BLaER1 (cell line): ENCODE measurements around the gene YAE1.

Experiments
- H3K27ac ChIP-seq: shearing (Covaris generic); formaldehyde crosslinking; 2 replicates; pipeline ENCODE4 v1.8.1; 2022
- H3K27me3 ChIP-seq: shearing (Covaris generic); formaldehyde crosslinking; 2 replicates; pipeline ENCODE4 v1.8.1; 2022
- H3K36me3 ChIP-seq: shearing (Covaris generic); formaldehyde crosslinking; 2 replicates; pipeline ENCODE4 v1.8.1; 2022
- H3K4me1 ChIP-seq: shearing (Covaris generic); formaldehyde crosslinking; 2 replicates; pipeline ENCODE4 v1.8.1; 2022
- H3K4me2 ChIP-seq: shearing (Covaris generic); formaldehyde crosslinking; 2 replicates; pipeline ENCODE4 v1.8.1; 2022
- H3K4me3 ChIP-seq: shearing (Covaris generic); formaldehyde crosslinking; 2 replicates; pipeline ENCODE4 v1.8.1; 2022
- H3K9ac ChIP-seq: shearing (Covaris generic); formaldehyde crosslinking; 2 replicates; pipeline ENCODE4 v1.8.1; 2022
- H3K9me3 ChIP-seq: shearing (Covaris generic); formaldehyde crosslinking; 2 replicates; pipeline ENCODE4 v1.8.1; 2022
- H4K20me1 ChIP-seq: shearing (Covaris generic); formaldehyde crosslinking; 2 replicates; pipeline ENCODE4 v1.8.1; 2022
- Cebpa-rat ChIP-seq: shearing (Covaris generic); IDR thresholded peaks from 2 replicates; pipeline ENCODE4 v1.8.1; 2022

Gene YAE1

DNA sequence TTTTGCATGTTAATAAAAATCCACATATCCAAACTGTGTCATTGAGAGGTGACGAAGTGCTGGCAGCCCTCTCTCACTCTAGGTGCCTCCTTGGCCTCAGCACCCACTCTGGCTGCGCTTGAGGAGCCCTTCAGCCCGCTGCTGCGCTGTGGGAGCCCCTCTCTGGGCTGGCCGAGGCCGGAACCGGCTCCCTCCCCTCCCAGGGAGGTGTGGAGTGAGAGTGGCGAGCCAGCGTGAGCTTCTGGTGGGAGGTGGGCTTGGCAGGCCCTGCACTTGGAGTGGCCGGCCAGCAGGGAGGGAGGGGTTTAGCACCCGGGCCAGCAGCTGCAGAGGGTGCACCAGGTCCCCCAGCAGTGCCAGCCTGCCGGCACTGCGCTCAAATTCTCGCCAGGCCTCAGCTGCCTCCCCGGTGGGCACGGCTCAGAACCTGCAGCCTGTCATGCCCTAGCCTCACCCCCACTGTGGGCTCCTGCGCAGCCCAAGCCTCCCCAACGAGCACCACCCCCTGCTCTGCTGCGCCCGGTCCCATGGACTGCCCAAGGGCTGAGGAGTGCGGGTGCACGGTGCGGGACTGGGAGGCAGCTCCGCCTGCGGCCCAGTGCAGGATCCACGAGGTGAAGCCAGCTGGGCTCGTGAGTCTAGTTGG, 11.1 kb downstream of the YAE1 start:
- no peaks in the 10 kb centered on the region for H4K20me1 ChIP-seq
- H3K4me1 ChIP-seq = no peaks in the 10 kb centered on the region
- no peak overlapping the region for H3K4me2 ChIP-seq
- H3K36me3 ChIP-seq = peaks cover 49% of the 10 kb centered on the region
- no peak overlapping the region for H3K9ac ChIP-seq
- H3K9me3 ChIP-seq = peaks cover 6% of the 10 kb centered on the region; the same call in 1 of the 2 replicates
- H3K27me3 ChIP-seq = no peaks in the 10 kb centered on the region
- TF ChIP-seq Cebpa-rat = no peak
- no peak overlapping the region for H3K4me3 ChIP-seq
- no peak overlapping the region for H3K27ac ChIP-seq

DNA sequence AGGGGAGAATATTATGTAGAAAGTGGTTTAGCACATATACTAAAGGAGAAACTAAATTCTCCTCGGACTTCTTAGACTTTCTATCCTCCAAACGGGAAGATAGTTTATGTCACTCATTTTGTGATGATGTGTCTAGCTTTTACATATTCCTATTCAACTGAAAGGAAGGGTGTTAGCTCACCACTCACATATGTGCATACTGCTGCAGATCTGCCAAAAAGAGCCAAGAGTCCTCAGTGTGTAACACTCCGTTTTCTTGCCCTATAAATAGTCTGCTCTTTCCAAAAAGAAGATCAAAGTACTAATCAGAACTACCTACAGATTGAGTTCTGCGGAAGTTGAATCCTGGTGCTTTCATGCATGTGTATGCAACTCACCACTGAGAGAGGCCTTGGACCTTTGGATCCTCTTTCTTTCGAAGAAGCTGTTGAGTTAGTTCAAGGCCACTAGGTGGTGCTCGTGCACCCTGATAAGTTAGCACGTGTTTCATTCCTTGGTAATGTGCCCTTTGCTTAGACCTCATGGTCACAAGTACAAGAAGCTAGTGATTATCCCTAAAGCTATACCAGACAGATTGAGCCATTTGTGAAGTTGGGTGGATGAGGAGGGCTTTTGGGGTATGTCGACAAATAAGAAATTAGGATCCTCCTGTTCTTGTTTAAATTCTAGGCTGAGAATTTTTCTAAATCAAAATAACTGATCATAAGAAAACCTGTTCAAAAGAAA, 14.1 kb downstream of the YAE1 start:
- H3K9me3 ChIP-seq = peaks cover 6% of the 10 kb centered on the region; the same call in 1 of the 2 replicates
- H4K20me1 ChIP-seq = no peaks in the 10 kb centered on the region
- no peak overlapping the region for H3K27ac ChIP-seq
- H3K4me2 ChIP-seq = no peak overlapping the region
- H3K9ac ChIP-seq = no peak overlapping the region
- no peak overlapping the region for H3K4me3 ChIP-seq
- no peaks in the 10 kb centered on the region for H3K4me1 ChIP-seq
- no peaks in the 10 kb centered on the region for H3K27me3 ChIP-seq
- peaks cover 24% of the 10 kb centered on the region for H3K36me3 ChIP-seq
- no peak for TF ChIP-seq Cebpa-rat

DNA sequence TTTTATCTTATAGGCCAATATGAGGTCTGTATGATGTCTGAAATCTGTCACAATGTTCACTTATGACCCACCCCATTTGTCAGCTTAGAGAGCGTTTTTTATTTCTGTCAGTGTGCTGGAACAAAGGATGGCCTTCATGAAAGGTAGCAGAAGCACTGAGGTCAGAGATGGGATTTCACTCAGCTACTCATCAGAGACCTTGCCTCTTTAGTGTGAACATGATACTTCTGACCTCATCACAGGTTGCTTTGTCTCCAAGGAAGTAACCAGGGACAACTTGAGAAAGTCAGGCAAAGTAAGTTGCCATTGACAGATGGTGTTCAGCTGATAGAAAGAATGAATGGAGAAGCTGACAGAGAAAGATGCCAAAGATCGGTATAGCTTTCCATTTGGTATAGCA, 16.3 kb downstream of the YAE1 start:
- H4K20me1 ChIP-seq = no peaks in the 10 kb centered on the region

DNA sequence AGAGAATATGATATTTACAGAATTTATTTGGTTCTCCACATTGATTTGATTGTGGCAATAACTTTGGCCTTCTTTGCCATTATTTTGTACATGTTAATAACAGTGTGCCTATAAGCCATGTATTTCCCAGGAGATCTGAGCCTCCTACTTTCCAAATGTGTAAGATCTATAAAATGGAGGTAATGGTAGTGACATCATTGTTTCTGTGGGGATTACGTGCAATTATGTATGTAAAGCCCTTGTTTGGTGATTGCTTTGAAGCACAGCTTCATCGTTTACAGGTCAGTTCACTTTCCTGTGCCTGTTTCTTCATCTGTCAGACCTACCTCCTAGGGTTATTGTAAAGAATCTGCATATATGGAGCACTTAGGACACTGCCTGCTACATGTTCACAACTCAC, 17.3 kb downstream of the YAE1 start:
- H3K4me1 ChIP-seq = no peaks in the 10 kb centered on the region
- H4K20me1 ChIP-seq = no peaks in the 10 kb centered on the region
- no peak overlapping the region for H3K4me2 ChIP-seq
- peaks cover 1% of the 10 kb centered on the region; the same call in 1 of the 2 replicates for H3K36me3 ChIP-seq
- H3K9me3 ChIP-seq = no peaks in the 10 kb centered on the region
- no peak overlapping the region for H3K4me3 ChIP-seq
- no peak for TF ChIP-seq Cebpa-rat
- H3K27me3 ChIP-seq = no peaks in the 10 kb centered on the region
- H3K27ac ChIP-seq = no peak overlapping the region
- no peak overlapping the region for H3K9ac ChIP-seq

More for the DNA sequence above, 16.3 kb downstream of the YAE1 start:
- Histone ChIP-seq H3K27me3 (no peaks in the 10 kb centered on the region), H3K4me2 (no peak overlapping the region), H3K36me3 (peaks cover 9% of the 10 kb centered on the region), H3K27ac (no peak overlapping the region), H3K9me3 (peaks cover under 1% of the 10 kb centered on the region; the same call in 1 of the 2 replicates), H3K9ac (no peak overlapping the region), H3K4me1 (no peaks in the 10 kb centered on the region), H3K4me3 (no peak overlapping the region)
- TF ChIP-seq Cebpa-rat = no peak

DNA sequence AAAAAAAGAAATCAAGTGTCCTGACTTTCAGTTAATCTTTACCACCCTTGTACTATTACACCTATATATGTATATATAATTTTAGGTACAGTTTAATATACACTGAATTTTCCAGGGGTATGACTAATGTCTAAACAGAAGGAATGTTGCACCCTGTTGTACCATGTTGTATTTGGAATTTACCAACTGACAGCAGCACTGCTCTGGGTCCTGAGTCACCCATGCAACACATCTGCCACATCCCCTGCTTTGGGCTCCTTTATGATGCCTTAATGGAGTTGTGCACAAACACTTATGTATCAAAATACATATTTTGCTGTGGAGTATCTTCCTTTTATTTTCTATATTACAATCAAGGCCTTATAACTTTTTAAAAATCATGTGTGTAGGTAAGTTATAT, 21.2 kb downstream of the YAE1 start:
- no peak for TF ChIP-seq Cebpa-rat
- H3K27me3 ChIP-seq = no peaks in the 10 kb centered on the region
- no peak overlapping the region for H3K4me2 ChIP-seq
- H3K36me3 ChIP-seq = no peaks in the 10 kb centered on the region
- no peaks in the 10 kb centered on the region for H3K9me3 ChIP-seq
- no peak overlapping the region for H3K27ac ChIP-seq
- H3K4me3 ChIP-seq = no peak overlapping the region
- H4K20me1 ChIP-seq = no peaks in the 10 kb centered on the region
- no peak overlapping the region for H3K9ac ChIP-seq
- peaks cover 13% of the 10 kb centered on the region for H3K4me1 ChIP-seq

DNA sequence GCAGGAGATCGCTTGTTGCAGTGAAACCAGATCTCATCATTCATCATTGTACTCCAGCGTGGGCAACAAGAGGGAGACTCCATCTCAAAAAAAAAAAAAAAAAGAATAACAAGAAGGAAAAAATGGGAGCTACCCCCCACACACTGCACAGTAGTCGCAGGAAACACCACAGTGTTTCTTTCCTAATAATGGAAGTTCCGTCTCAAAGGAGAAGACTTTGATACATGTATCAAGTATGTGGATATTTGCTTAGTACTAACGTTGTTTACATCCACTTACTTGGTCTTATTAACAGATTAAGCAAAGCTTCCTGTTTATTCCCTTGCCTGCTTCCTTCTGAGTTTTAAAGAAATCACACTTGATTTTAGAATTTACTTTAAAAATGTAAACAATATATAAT, 22.2 kb downstream of the YAE1 start:
- H3K36me3 ChIP-seq = no peaks in the 10 kb centered on the region
- no peaks in the 10 kb centered on the region for H3K9me3 ChIP-seq
- H3K4me2 ChIP-seq = no peak overlapping the region
- no peak overlapping the region for H3K9ac ChIP-seq
- no peak overlapping the region for H3K4me3 ChIP-seq
- peaks cover 13% of the 10 kb centered on the region for H3K4me1 ChIP-seq
- no peak for TF ChIP-seq Cebpa-rat
- H4K20me1 ChIP-seq = no peaks in the 10 kb centered on the region
- H3K27me3 ChIP-seq = no peaks in the 10 kb centered on the region
- H3K27ac ChIP-seq = no peak overlapping the region

DNA sequence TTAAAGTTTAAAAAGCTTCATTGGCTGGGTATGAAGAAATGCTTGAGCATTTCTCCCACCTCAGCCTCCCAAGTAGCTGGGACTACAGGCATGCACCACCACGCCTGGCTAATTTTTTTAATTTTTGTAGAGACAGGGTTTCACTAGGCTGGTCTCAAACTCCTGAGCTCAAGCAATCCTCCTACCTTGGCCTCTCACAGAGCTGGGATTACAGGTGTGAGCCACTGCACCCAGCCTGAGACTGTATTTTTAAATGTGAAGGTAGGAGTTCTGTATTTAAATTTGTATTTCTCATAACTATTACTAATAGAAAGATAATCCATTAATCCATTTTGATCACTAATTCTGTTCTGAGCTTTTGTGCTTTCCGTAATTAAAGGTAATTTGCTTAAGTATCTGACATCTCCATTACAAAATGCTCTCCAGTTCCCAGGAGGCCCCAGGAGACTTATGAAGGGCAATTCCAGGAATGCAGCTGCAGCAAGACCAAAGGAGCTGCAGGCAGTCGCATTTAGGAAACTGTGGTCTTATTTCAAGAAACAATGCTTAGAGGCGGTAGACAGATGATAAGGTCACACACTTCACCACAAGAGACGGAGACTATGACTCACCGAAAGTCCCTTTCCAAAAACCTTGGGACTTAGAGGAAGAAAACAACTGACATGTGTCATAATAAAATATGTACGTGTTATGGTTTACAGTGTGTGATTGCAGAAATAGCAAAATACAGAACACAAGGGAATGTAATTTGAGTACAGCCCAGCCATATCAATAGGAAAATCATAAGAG, 23.3 kb downstream of the YAE1 start:
- H3K36me3 ChIP-seq = no peaks in the 10 kb centered on the region
- no peak for TF ChIP-seq Cebpa-rat
- H4K20me1 ChIP-seq = no peaks in the 10 kb centered on the region
- H3K27me3 ChIP-seq = no peaks in the 10 kb centered on the region
- no peak overlapping the region for H3K4me3 ChIP-seq
- H3K9ac ChIP-seq = no peak overlapping the region
- 0 out of 2 replicates have a peak, but pooled peaks cover 3% of the 10 kb centered on the region for H3K9me3 ChIP-seq
- H3K27ac ChIP-seq = no peak overlapping the region
- H3K4me1 ChIP-seq = peaks cover 13% of the 10 kb centered on the region
- H3K4me2 ChIP-seq = peak overlapping the region; percentile 54

DNA sequence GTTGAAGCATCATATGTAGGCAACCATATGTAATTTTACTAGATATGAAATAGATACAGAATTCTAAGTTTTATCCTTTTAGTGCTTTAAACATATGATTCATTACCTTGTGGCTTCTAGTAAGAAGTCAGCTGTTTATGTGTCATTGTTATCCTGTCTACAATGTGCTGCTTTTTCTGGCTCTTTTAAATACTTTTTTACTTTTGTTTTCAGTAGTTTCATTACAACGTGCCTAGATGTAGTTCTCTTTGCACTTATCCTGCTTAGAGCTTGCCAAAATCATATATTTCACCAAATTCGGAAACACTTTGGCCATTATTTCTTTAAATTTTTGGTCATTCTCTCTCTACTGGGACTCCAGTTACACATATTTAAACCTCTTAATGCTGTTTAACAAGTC, 26.4 kb downstream of the YAE1 start:
- Histone ChIP-seq H3K4me1 (peaks cover 13% of the 10 kb centered on the region), H3K4me2 (no peak overlapping the region), H3K4me3 (no peak overlapping the region), H3K9ac (no peak overlapping the region), H3K36me3 (no peaks in the 10 kb centered on the region), H3K27me3 (no peaks in the 10 kb centered on the region), H3K9me3 (0 out of 2 replicates have a peak, but pooled peaks cover 3% of the 10 kb centered on the region), H3K27ac (no peak overlapping the region), H4K20me1 (no peaks in the 10 kb centered on the region)
- no peak for TF ChIP-seq Cebpa-rat

DNA sequence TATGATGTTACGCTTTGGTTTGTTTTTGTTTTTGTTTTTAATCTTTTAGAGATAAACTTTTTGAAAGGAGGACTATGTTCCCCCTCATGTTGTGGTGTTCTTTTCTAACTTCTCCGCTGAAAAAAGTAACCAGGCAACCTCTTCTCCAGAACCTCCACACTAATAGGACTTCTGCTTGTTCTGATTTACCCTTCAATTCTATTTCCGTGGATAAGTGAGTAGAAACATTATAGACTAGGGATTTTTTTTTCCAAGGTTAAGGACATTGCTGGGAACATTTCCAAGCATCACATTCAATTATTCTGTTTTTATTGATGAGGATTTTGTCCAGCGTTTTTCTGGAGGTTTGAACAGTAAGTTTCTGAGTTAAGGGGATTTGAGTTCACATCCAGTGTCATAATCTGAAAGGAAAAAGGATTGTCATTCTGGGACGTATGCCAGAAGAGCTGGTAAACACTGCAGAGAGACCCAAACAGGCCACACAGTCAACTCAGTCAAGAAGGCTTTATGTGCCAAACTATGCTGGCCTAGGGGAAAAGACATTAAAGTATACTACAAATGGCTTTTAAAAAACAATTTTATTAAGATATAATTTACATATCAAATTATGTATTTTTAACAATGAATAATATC, 28.9 kb downstream of the YAE1 start:
- TF ChIP-seq Cebpa-rat = no peak
- Histone ChIP-seq H3K9ac (no peak overlapping the region), H3K27me3 (no peaks in the 10 kb centered on the region), H3K4me2 (no peak overlapping the region), H3K9me3 (0 out of 2 replicates have a peak, but pooled peaks cover 3% of the 10 kb centered on the region), H3K4me1 (peaks cover 3% of the 10 kb centered on the region), H3K36me3 (no peaks in the 10 kb centered on the region), H3K27ac (no peak overlapping the region), H4K20me1 (no peaks in the 10 kb centered on the region), H3K4me3 (no peak overlapping the region)
